ENCODE measurements around the gene ACVR1B.
A peak's percentile ranks its signal among the peaks of the same experiment; 100 is the strongest.

Gene ACVR1B

DNA sequence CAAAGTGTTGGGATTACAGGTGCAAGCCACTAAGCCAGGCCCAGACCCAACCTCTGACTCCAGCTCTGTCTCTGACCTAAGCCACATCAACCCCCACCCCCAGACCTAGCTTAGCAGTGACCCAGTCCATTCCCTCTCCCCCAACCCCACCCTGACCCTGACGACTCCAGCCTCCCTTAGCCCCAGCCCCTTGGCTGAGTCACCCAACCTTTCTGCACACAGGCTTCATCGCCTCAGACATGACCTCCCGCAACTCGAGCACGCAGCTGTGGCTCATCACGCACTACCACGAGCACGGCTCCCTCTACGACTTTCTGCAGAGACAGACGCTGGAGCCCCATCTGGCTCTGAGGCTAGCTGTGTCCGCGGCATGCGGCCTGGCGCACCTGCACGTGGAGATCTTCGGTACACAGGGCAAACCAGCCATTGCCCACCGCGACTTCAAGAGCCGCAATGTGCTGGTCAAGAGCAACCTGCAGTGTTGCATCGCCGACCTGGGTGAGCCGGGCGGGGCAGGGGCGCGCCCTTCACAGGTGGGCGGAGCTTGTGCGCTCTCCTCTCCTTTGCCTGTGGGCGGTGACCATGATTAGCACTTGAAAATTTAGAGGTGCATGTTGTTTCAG, 36.4 kb upstream of the ACVR1B start:
- H3K27ac ChIP-seq = no peak overlapping the region
- no peak overlapping the region for H3K4me3 ChIP-seq

DNA sequence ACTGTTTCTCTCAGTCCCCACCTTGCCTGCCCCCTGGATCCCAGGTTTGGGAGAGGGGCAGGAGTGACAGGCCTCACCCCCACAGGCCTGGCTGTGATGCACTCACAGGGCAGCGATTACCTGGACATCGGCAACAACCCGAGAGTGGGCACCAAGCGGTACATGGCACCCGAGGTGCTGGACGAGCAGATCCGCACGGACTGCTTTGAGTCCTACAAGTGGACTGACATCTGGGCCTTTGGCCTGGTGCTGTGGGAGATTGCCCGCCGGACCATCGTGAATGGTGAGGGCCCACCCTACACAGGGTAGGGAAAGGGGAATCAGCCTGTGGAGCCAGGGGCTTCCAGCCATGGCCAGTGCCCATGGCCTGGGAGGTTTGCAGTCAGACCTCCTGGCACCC, 35.5 kb upstream of the ACVR1B start:
- no peak overlapping the region for H3K4me3 ChIP-seq
- H3K27ac ChIP-seq = no peak overlapping the region

DNA sequence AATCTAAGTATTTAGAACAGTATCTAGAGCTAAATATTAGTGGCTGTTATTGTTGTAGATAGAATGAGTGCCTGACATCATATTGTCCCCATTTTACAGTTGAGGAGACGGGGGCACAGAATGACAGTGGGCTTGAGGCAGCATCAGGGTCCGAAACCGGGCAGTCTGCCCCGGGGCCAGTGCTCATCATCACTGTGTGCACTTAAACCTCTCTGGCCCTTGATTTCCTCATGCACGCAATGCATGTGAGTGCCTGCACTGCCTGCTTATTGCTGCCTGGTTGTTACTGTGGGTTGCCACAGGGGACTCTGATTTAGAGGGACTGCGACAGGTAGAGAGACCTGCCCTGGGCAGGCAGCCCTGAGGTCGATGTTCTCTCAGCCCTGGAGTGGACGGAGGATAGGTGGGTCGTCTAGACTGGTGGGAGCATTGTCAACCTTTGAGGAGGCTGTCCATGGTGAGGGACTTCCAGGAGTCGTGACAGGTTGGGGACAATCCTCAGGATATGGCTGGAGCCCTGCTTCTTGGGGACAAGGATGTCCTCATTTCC, 34.4 kb upstream of the ACVR1B start:
- no peak overlapping the region for H3K4me3 ChIP-seq
- peak overlapping the region in 4 of 21 experiments; percentile 4 to 57 (median 35) for H3K27ac ChIP-seq

DNA sequence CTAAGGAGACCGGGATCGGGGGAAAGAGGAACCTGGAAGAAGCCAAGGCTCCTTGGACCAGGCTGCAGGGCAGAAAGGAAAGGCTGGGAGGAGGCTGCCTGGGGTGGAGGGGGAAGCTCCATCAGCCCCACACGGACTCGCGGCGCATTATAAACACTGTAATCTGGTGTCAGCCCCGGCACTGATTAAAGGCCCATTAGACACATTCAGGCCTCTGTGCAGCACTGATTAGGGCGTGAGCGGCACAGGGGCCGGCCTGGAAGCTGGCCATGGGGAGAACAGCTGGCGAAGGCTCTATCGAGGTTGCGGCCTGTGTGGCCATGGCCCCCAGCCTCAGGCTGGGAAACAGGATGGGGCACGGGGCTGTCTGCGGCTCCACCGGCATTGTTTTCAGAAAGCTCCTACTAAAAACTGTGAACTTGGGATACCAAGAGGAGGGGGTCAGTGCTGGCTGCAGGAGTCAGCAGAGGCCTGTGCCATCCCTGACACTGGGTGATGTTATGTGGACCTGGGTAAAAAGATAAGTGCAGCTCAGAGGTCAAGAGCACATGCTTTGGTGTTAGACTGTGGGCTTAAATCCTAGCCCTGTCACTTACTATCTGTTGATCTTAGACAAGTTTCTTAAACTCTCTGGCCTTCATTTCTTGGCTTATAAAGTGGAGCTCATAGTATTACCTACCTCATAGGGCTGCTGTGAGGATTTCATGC, 33.6 kb upstream of the ACVR1B start:
- Histone ChIP-seq H3K4me3 (no peak overlapping the region), H3K27ac (peak overlapping the region in 6 of 21 experiments; percentile 4 to 57 (median 24))

DNA sequence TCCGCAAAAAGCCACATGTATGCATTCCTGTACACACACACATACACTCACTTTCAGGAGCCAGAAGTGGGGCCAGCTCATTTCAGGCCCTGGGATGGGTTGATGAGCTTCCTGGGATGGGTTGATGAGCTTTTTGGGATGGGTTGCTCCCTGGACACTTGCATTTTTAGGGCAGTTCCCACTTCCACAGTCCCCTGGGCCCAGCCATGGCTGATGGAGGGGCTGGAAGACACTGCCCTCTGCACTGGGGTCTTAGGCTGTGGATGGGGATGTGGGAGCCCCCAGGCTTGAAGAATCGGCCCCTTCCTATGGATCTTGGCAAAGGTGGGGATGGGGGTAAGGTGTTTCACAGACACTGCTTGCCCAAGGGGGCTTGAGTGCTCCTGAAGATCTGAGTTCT, 31.5 kb upstream of the ACVR1B start:
- Histone ChIP-seq H3K4me3 (no peak overlapping the region), H3K27ac (no peak overlapping the region)

DNA sequence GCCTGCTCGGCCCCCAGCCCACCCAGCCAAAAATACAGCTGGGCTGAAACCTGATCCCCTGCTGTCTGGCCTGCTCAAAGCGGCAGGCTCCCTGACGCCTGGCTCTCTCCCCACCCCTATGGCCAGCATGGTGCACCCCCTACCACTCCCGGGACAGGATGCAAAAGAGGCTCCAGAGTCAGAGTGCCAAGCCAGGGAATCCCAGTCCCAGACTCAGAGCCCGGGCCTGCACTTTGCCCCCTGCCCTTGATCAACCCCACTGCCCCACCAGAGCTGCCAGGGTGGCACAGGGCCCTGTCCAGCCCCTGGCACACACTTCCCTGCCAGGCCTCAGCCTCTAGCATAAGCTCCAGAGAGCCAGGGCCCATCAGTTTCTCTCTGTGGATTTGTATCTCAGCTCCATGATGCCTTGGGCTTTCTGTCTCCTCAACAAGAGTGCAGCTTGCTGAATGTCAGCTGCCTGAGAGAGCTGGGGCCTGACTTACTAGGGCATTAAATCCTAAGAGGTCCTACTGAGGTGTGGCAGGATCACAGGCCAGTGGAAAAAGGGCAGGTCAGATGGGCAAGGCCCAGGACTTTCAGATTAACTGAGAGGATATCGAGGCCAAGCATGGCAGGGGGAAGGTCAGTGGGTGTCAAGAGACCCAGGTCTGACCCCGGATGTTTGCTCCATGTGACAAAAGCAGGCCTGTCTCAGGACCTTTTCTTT, 30.3 kb upstream of the ACVR1B start:
- Histone ChIP-seq H3K4me3 (no peak overlapping the region), H3K27ac (peak overlapping the region in 3 of 21 experiments; percentile 2 to 36 (median 27))

DNA sequence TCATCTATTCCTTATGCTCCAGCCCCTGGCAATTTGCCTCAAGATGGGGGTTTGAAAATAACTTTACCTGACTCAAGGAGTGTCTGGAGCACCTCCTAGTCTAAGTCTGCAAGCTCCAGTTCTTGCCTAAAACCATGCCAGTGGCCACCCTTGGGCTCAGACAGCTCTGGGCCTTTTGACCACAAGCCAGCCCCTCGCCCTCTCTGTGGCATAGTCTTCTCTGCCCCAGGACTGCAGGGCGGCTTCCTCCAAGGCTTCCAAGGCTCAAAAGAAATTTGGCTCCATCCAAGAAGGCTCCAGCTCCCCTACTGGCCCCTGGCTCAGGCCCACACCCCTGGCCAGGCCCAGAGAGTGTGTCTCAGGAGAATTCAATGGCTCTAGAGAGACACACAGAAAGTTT, 29.4 kb upstream of the ACVR1B start:
- Histone ChIP-seq H3K27ac (peak overlapping the region in 15 of 21 experiments; percentile 20 to 81 (median 63)), H3K4me3 (no peak overlapping the region)

DNA sequence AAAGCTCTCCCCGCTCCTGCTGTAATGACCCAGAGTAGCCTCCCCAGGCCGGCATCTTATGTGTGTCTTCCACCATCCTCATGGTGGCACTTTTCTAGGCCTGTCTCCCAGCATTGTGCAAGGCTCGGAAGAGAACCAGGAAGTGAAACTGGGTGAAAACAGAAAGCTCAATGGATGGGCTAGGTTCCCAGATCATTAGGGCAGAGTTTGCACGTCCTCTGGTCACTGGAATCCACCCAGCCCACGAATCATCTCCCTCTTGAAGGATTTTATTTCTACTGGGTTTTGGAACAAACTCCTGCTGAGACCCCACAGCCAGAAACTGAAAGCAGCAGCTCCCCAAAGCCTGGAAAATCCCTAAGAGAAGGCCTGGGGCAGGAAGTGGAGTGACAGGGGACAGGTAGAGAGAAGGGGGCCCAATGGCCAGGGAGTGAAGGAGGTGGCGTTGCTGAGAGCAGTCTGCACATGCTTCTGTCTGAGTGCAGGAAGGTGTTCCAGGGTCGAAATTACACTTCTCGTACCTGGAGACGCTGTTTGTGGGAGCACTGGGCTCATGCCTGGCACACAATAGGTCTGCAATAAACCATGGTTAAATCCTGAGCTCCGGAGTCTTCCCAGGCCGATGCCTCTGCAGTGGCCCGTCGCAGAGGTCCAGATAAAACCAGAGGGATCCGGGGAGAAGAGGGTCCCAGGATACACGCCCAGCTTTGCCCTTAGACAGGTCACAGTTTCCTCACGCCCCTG, 28.6 kb upstream of the ACVR1B start:
- H3K4me3 ChIP-seq = no peak overlapping the region
- H3K27ac ChIP-seq = peak overlapping the region in 16 of 21 experiments; percentile 2 to 81 (median 62)

DNA sequence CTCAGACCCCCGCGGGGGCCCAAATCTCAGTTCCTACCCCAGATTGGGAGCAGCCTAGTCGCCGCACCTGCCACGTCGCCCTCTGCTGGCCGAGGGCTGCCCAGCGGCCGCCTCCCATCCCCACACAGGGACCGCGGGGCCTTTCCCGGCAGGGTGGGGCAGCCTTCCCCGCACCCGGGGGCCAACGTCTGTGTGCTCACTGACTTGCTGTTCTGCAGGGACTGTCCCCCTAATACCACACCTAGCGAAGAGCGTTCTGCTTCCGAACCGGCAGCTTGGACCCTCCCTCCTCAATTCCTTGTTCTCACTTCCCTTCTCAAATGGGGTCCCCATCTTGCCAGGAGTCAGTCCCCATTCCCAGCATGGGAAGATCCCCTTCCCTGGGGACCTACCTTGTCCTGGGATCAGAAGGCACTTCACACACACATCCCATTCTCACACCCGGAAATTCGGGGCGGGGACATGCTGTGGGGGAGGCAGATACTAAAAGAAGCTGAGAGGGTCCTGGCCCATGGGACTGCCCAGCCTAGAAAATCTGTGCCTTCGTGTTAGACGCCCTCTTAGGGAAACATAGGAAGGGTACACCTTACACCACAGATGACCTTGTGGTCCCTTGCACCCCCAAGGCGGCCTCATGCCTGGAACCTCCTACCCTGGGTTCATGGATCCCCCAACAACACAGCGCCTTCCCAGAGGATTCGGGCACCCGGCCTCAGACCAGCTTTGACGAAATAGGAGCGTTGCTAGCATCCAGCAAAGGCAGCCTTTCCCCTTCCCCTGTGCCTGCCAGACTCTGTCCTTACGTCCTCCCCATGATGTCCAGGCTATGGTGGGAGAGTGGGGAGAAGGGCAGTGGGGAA, 27.8 kb upstream of the ACVR1B start:
- H3K4me3 ChIP-seq = no peak overlapping the region
- H3K27ac ChIP-seq = peak overlapping the region in 12 of 21 experiments; percentile 2 to 81 (median 65)

DNA sequence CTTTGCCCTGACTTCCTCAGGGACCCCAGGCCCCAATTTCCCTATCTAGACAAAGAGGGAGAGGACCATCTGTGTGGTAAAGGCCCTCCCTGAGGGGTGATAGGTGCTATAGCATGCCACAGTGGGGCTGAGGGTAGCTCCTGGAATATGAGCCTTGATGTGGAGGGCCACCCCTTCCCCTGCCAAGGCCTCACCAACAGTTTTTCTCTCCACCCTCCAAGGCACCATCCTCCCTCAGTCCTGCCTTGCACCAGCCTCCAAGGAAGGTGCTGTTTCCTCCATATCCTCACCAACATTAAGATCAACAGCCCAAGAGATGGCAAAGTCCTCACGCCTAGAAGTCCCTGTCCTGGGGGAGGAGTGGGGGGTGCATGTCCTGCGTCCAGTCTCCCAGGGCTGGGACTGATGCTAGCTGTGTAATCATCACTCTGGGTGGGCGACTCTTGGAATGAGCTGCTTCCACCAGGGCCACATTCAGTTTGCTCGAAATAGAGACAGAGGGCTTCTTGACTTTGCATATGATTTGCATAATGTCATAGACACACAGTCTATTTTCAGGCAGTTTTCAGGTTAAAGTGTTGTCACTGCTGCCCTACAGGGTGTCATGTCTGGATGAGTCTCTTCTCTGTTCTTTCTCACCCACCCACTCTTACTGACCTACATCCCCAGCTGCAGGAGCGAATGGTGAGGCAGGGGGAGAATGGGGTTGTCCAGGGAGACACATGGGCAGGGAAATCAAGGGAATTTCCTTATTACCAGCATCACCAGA, 26.8 kb upstream of the ACVR1B start:
- Histone ChIP-seq H3K27ac (peak overlapping the region in 6 of 21 experiments; percentile 3 to 81 (median 18)), H3K4me3 (no peak overlapping the region)

DNA sequence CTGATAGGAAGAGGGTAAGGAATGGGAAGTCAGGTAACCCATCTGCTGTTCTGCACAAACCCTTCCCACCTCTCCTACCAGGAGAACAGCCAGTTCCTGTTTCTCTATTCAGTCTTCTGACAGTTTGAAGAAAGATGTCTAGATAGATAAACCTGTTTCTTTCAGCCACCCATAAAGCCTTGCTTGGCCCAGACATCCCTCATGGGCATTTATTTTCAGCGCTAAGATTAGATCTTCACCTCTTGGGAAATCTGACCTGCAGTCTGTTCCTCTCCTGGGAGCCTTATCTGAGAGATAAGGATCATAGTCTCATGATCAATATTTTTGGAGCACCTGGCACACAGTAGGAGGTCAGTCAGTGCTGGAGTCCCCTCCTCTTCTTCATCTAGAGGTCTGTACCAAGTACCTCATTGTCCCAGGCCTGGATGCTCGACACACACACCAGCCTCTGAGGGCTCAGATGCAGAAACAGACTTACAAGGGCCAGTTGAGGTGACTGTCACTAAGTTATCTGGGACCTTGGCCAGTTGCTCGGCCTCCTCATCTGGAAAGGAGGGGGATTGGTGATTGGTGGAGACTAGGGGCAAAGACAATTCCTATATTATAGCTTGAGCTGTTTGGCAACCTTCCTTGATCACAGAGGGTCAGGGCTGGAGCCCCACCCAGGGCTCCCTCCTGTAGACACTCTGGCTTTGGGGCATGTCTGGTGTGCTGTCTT, 26.0 kb upstream of the ACVR1B start:
- Histone ChIP-seq H3K4me3 (no peak overlapping the region), H3K27ac (peak overlapping the region in 5 of 21 experiments; percentile 3 to 58 (median 41))

DNA sequence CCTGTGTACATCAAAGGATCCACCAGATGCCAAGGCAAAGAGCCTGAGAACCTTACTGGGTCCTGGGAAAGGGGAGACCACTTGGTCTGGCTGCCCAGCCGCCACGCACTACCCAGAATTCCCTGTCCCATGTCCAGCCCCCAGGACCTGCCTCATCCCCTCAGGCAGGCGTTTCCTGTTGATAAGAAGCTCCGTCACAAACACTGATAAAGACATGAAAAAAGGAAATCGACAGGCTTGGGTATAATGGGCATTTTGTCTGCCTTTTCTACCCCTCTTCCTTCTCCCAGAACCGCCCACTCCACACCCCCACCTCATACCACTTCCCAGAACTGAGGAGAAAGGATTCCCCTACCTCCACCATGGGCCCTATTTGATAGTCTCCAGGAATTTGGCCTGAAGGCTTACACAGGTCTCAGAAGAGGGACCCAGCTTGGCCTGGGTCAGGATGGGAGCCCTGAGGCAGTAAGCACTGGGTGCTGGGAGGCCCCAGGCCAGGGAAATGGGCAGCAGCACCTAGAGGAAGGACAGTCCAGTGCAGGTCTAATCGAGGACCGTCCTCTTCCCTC, 25.4 kb upstream of the ACVR1B start:
- Histone ChIP-seq H3K27ac (peak overlapping the region in 7 of 21 experiments; percentile 3 to 58 (median 43)), H3K4me3 (no peak overlapping the region)

DNA sequence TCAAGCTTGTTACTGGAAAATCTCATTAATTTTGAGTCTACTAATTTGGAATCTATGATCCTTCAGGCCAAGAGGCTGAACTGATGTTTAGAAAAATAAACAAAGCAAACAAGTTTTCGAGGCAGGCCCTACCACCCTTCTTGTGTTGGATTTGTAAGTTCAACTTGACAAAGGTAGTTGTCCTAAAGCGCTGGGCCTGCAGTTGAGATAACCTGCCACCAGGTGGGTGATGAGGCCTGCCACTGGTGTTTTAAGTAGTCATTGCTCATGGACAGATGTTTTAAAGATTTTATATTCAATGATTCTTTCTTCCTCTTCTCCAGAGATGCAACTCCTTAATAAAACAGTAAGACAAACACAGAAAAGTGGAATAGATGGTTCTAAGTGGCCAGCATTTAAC, 24.8 kb upstream of the ACVR1B start:
- Histone ChIP-seq H3K27ac (peak overlapping the region in 6 of 21 experiments; percentile 17 to 58 (median 42)), H3K4me3 (no peak overlapping the region)

DNA sequence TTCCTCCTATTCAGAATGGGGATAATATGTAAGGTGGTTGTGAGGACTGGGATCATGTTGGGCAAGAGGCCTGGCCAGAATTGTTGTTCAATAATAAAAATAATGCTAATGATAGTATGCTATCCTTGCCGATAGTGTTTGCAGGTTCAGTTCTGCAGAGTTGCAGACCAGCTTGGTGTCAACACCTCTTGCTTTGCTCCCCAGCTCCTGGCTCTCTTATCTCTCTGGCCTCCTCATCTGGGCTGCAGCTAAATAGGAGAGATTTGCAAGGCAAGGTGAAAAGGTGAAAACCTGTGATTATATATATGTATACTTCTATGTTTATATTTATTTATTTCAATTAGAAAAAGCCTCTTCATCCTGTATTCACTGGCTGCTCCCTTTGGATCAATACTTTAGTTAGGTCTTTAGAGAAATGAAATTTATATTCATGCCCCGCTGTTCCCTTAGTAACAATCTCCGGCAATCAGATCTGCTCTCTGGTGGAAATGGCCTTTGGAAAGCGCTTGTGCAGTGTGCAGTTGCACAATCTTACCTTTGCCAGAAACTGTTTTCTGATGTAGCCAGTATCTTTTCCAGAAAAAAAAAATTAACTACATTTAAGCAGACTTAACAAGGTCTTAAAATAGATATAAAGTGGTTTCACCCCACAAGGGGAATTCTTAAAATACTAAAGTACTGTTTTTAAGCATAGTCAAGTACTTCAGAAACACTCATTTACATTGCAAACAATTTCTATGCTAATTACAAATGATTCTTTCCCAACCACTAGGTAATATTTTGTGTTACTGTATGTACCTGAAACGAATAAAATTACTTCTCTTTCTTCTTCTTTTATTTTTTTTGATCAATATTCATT, 19.1 kb upstream of the ACVR1B start:
- H3K4me3 ChIP-seq = no peak overlapping the region
- no peak overlapping the region for H3K27ac ChIP-seq

DNA sequence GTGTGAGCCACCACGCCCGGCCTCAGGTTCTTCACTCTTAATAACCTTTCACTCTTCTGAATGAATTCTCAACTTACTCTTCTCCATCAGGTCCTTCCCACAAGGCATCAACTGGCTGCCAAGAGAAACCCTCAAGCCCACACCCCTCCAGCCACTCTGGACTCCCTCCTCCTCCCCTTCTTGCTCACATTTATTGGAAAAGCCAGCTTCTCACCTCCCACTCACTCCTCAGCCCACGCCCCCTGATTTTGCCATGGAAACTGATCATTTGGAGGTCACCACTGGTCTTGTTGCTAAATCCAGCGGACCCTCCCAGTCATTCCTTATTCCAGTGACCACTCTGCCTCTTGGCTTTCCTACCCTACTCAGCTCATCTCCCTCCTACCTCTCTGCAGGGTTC, 17.4 kb upstream of the ACVR1B start:
- Histone ChIP-seq H3K4me3 (no peak overlapping the region), H3K27ac (no peak overlapping the region)

DNA sequence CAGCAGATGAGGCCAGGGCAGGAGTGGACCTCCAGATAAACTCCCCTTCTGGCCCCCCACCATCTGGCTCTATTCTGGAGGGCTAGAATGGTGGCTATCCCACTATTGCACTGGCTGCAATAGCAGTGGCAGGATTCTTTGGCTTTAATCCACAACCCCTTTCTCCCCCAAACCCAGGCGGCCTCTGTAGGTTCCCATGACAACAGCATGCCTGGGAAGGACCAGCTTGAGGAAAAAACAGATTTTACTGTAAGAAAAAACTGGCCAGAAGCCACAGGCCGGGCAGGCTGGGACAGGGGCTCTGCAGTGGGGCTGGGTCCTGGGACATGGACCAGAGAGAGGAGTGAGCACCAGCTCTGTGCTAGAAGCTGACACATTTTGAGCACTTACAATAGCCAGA, 13.6 kb upstream of the ACVR1B start:
- Histone ChIP-seq H3K27ac (peak overlapping the region in 5 of 21 experiments; percentile 13 to 70 (median 46)), H3K4me3 (no peak overlapping the region)

All from skin epidermis (tissue), 12 donors.